Trophoblast cell (in vitro differentiated cells and primary cell): ENCODE measurements around the gene NR1H2.
"Not testable (repeated sequence)": the region's sequence is repeated elsewhere in the genome, so short reads cannot be mapped to it uniquely, and the experiment has no call there.

ENCODE experiments used
- DNase-seq, 2 donors: peaks; one replicate each; pipeline ENCODE4 v3.0.0-alpha.2; 2016
- H2AFZ ChIP-seq: 2 replicates; pipeline ENCODE4 v1.6.1; 2013; ENCODE audit warnings: low read length, moderate library complexity, mild to moderate bottlenecking; ENCODE audit not compliant: insufficient read depth, poor library complexity
- H2AK5ac ChIP-seq: 2 replicates; pipeline ENCODE4 v1.6.1; 2013; ENCODE audit warnings: mild to moderate bottlenecking, low read length
- H2BK120ac ChIP-seq: 2 replicates; pipeline ENCODE4 v1.6.1; 2013; ENCODE audit warnings: low read length, mild to moderate bottlenecking, moderate library complexity; ENCODE audit not compliant: insufficient read depth, poor library complexity
- H2BK12ac ChIP-seq: 2 replicates; pipeline ENCODE4 v1.6.1; 2013; ENCODE audit warnings: mild to moderate bottlenecking, low read length, moderate library complexity
- H2BK5ac ChIP-seq: 2 replicates; pipeline ENCODE4 v1.6.1; 2013; ENCODE audit warnings: low read length, low read depth, moderate library complexity, mild to moderate bottlenecking; ENCODE audit not compliant: poor library complexity
- H3K14ac ChIP-seq: 2 replicates; pipeline ENCODE4 v1.6.1; 2013; ENCODE audit warnings: mild to moderate bottlenecking, low read length
- H3K18ac ChIP-seq: 2 replicates; pipeline ENCODE4 v1.6.1; 2013; ENCODE audit warnings: mild to moderate bottlenecking, low read length
- H3K23ac ChIP-seq: 2 replicates; pipeline ENCODE4 v1.6.1; 2013; ENCODE audit warnings: low read length
- H3K27ac ChIP-seq: 2 replicates; pipeline ENCODE4 v1.5.1; 2013; ENCODE audit warnings: low read depth, mild to moderate bottlenecking, inconsistent platforms, low read length, moderate library complexity
- H3K27me3 ChIP-seq: 2 replicates; pipeline ENCODE4 v1.6.1; 2013; ENCODE audit warnings: inconsistent platforms, mild to moderate bottlenecking, low read length, moderate library complexity; ENCODE audit not compliant: insufficient read depth
- H3K36me3 ChIP-seq, 2 experiments: 1 replicate in 1 of 2; 2 replicates in 1 of 2; pipeline ENCODE4 v1.6.1; 2013; ENCODE audit warnings: low read length in 2 of 2, mild to moderate bottlenecking in 2 of 2, moderate library complexity in 1 of 2; ENCODE audit not compliant: insufficient read depth in 2 of 2, control insufficient read depth in 1 of 2
- H3K4ac ChIP-seq: 2 replicates; pipeline ENCODE4 v1.6.1; 2013; ENCODE audit warnings: low read depth, mild to moderate bottlenecking, low read length, moderate library complexity
- H3K4me1 ChIP-seq, 2 experiments: 1 replicate in 1 of 2; 2 replicates in 1 of 2; pipeline ENCODE4 v1.6.1; 2013; ENCODE audit warnings: low read length in 2 of 2, mild to moderate bottlenecking in 2 of 2, moderate library complexity in 1 of 2; ENCODE audit not compliant: insufficient read depth in 2 of 2, control insufficient read depth in 1 of 2
- H3K4me2 ChIP-seq: 2 replicates; pipeline ENCODE4 v1.6.1; 2013; ENCODE audit warnings: inconsistent platforms, mild to moderate bottlenecking, low read length, moderate library complexity
- H3K4me3 ChIP-seq: 2 replicates; pipeline ENCODE4 v1.5.1; 2013; ENCODE audit warnings: mild to moderate bottlenecking, low read depth, low read length, inconsistent platforms
- H3K79me1 ChIP-seq: one replicate; pipeline ENCODE4 v1.6.1; 2013; ENCODE audit warnings: low read length
- H3K79me2 ChIP-seq: 2 replicates; pipeline ENCODE4 v1.6.1; 2013; ENCODE audit warnings: low read length, mild to moderate bottlenecking; ENCODE audit not compliant: control insufficient read depth, insufficient read depth, poor library complexity
- H3K9ac ChIP-seq: 2 replicates; pipeline ENCODE4 v1.6.1; 2013; ENCODE audit warnings: mild to moderate bottlenecking, low read length
- H3K9me3 ChIP-seq: 2 replicates; pipeline ENCODE4 v1.6.1; 2013; ENCODE audit warnings: low read depth, mild to moderate bottlenecking, control low read depth, inconsistent platforms, low read length; ENCODE audit not compliant: insufficient read depth
- H4K12ac ChIP-seq: 2 replicates; pipeline ENCODE4 v1.6.1; 2013; ENCODE audit warnings: low read depth, mild to moderate bottlenecking, low read length, moderate library complexity
- H4K8ac ChIP-seq: 2 replicates; pipeline ENCODE4 v1.6.1; 2013; ENCODE audit warnings: low read depth, mild to moderate bottlenecking, low read length, moderate library complexity
- H4K91ac ChIP-seq: one replicate; pipeline ENCODE4 v1.6.1; 2013; ENCODE audit warnings: low read depth, mild to moderate bottlenecking, low read length, moderate library complexity
- WGBS: extraction: QIAGEN DNeasy Blood & Tissue Kit; methylation state at CpG from one replicate; pipeline ENCODE4 v1.1.7; 2013; ENCODE audit warnings: missing lambda C conversion rate; ENCODE audit not compliant: insufficient read length, insufficient coverage; ENCODE audit errors: extremely low coverage; 5-methylcytosine and 5-hydroxymethylcytosine counted together

NR1H2 gene

DNA sequence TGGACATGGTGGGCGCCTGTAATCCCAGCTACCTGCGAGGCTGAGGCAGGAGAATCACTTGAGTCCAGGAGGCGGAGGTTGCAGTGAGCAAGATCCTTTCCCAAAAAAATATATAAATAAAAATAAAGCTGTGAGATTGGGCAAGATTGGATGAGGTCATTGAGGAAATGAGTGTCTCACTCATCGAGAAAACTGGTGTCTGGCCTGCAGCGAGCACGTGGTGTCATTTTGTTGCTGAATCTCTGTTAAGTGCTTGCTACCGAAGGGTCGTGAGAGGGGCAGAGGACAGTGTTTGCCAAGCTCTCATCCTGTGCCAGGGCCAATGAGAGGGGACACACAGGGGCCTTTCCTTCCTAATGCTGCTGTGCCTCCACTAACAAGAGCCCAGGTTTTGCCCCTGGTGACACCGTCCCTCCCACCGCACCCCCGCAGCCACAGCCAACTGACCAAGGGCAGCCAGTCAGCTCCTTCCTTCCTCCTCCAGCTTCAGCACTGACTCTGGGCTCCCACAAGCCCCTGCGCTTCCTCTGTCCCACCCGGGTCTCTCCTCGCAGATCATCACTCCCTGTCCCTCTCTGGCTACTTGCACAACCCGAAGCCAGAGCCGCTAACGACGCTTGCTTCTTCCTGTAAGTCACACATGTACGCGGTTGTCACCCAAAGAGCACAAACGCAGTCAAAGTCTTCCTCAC is 11.1 kb downstream of the NR1H2 start:
- Histone ChIP-seq H3K14ac (no peak overlapping the region), H2AK5ac (no peak overlapping the region), H3K23ac (no peak overlapping the region), H2BK12ac (no peak overlapping the region), H3K79me2 (peaks cover 10% of the 10 kb centered on the region), H3K18ac (peak overlapping the region; percentile 24), H3K4me3 (no peak overlapping the region), H2BK120ac (no peak overlapping the region), H2AFZ (no peak overlapping the region), H3K36me3 (peaks cover 25 to 30% of the 10 kb centered on the region in 2 experiments), H3K9me3 (no peaks in the 10 kb centered on the region), H4K12ac (no peak overlapping the region), H3K79me1 (peaks cover 4% of the 10 kb centered on the region), H4K8ac (no peak overlapping the region), H2BK5ac (no peak overlapping the region), H3K9ac (no peak overlapping the region), H3K4ac (peak overlapping the region; percentile 15), H3K27ac (no peak overlapping the region), H3K27me3 (no peaks in the 10 kb centered on the region), H3K4me1 (peaks cover 3 to 12% of the 10 kb centered on the region in 2 experiments), H4K91ac (no peak overlapping the region), H3K4me2 (no peak overlapping the region)
- no CpG with 5 or more reads among the region's 21 CpGs for WGBS
- peak; percentile 24 to 25 for DNase-seq

DNA sequence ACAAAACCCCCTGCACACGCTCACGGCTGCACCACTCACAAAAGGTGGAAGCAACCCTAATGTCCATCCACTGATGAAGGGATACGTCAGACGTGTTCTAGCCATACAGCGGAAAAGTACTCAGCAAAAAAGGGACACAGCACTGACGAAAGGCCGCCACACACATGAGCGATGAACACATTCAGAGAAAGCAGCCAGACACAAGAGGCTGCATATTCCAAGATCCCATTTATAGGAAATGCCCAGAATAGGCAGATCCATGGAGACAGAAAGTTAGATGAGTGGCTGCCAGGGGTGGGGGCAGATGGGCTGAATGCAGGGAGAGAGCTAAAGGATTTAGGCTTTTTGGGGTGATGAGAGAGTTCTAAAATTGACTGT is 11.6 kb downstream of the NR1H2 start:
- Histone ChIP-seq H3K4me2 (no peak overlapping the region), H4K91ac (no peak overlapping the region), H3K4me1 (peaks cover 3 to 12% of the 10 kb centered on the region in 2 experiments), H3K14ac (no peak overlapping the region), H3K23ac (no peak overlapping the region), H3K9ac (no peak overlapping the region), H2BK120ac (no peak overlapping the region), H3K79me2 (peaks cover 10% of the 10 kb centered on the region), H3K27me3 (no peaks in the 10 kb centered on the region), H4K8ac (no peak overlapping the region), H2AK5ac (no peak overlapping the region), H2AFZ (no peak overlapping the region), H2BK5ac (no peak overlapping the region), H3K79me1 (peaks cover 4% of the 10 kb centered on the region), H3K36me3 (peaks cover 22 to 28% of the 10 kb centered on the region in 2 experiments), H3K18ac (no peak overlapping the region), H3K4ac (no peak overlapping the region), H3K4me3 (no peak overlapping the region), H3K9me3 (no peaks in the 10 kb centered on the region), H3K27ac (no peak overlapping the region), H4K12ac (no peak overlapping the region), H2BK12ac (no peak overlapping the region)
- DNase-seq = no peak
- WGBS = no CpG with 5 or more reads among the region's 8 CpGs

DNA sequence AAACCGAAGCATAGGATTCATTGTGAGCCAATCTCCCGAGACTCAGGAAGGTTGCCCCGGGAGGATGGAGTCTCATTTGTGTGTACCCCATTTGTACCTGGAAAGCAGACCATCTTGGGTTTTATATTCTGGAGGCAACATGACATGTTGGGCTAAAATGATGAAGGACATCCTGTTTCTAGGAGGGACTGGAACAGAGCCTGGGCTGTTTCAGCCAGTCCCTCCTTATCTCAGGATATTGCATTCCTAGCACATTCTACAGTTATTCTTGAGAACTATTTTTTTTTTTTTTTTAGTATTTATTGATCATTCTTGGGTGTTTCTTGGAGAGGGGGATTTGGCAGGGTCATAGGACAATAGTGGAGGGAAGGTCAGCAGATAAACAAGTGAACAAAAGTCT is 14.0 kb downstream of the NR1H2 start:
- H2BK12ac ChIP-seq, H2BK120ac ChIP-seq, H3K18ac ChIP-seq, H3K23ac ChIP-seq, H3K79me2 ChIP-seq, H2BK5ac ChIP-seq, H3K79me1 ChIP-seq, H2AK5ac ChIP-seq, H3K14ac ChIP-seq, H3K27ac ChIP-seq, DNase-seq, H3K4me1 ChIP-seq, H4K12ac ChIP-seq, H2AFZ ChIP-seq, H3K4ac ChIP-seq, H3K9ac ChIP-seq, H3K9me3 ChIP-seq, H3K4me3 ChIP-seq, H4K91ac ChIP-seq, H3K27me3 ChIP-seq, H3K4me2 ChIP-seq, H4K8ac ChIP-seq: not testable (repeated sequence)
- peaks cover 23 to 33% of the 10 kb centered on the region in 2 experiments for H3K36me3 ChIP-seq
- WGBS = no CpG with 5 or more reads among the region's 3 CpGs

DNA sequence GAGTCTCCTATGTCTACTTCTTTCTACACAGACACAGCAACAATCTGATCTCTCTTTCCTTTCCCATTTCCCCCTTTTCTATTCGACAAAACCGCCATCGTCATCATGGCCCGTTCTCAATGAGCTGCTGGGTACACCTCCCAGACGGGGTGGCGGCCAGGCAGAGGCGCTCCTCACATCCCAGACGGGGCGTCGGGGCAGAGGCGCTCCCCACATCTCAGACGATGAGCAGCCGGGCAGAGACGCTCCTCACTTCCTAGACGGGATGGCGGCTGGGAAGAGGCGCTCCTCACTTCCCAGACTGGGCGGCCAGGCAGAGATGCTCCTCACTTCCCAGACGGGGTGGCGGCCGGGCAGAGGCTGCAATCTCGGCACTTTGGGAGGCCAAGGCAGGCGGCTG is 14.7 kb downstream of the NR1H2 start:
- H4K8ac ChIP-seq, H3K79me2 ChIP-seq, H2AK5ac ChIP-seq, H3K9me3 ChIP-seq, H3K27me3 ChIP-seq, H3K79me1 ChIP-seq, H4K12ac ChIP-seq, H3K27ac ChIP-seq, H3K4me3 ChIP-seq, H3K4ac ChIP-seq, H3K14ac ChIP-seq, H3K4me2 ChIP-seq, H2BK12ac ChIP-seq, H4K91ac ChIP-seq, H3K9ac ChIP-seq, H3K18ac ChIP-seq, H3K4me1 ChIP-seq, H2BK5ac ChIP-seq, DNase-seq, H2AFZ ChIP-seq, H2BK120ac ChIP-seq, H3K23ac ChIP-seq: not testable (repeated sequence)
- WGBS = no CpG with 5 or more reads among the region's 23 CpGs
- H3K36me3 ChIP-seq = peaks cover 23 to 30% of the 10 kb centered on the region in 2 experiments
